ENCODE measurements around the gene ZDHHC14.

The ZDHHC14 gene

GRCh38 chr6:157674061-157674460, 293.1 kb downstream of the ZDHHC14 start:
- no peak for DNase-seq (ENCODE audit: low read depth)
- no peak for TF ChIP-seq CTCF (IDR thresholded peaks at IDR 0.05; ENCODE audit: control insufficient read depth, extremely low read depth, insufficient read depth)
- no peak overlapping the region for H3K4me3 ChIP-seq (ENCODE audit: low read depth, low read length)

GRCh38 chr6:157675831-157676230, 294.8 kb downstream of the ZDHHC14 start:
- DNase-seq (ENCODE audit: low read depth) = peak; percentile 44
- no peak overlapping the region; the same call in 1 of the 2 replicates for H3K4me3 ChIP-seq (ENCODE audit: low read depth, low read length)
- no peak for TF ChIP-seq CTCF (IDR thresholded peaks at IDR 0.05; ENCODE audit: control insufficient read depth, extremely low read depth, insufficient read depth)

GRCh38 chr6:157676241-157676640, 295.3 kb downstream of the ZDHHC14 start:
- H3K4me3 ChIP-seq (ENCODE audit: low read depth, low read length) = no peak overlapping the region
- no peak for TF ChIP-seq CTCF (IDR thresholded peaks at IDR 0.05; ENCODE audit: control insufficient read depth, extremely low read depth, insufficient read depth)
- DNase-seq (ENCODE audit: low read depth) = no peak

GRCh38 chr6:157677235-157677634, 296.2 kb downstream of the ZDHHC14 start:
- no peak for DNase-seq (ENCODE audit: low read depth)
- H3K4me3 ChIP-seq (ENCODE audit: low read depth, low read length) = no peak overlapping the region
- no peak for TF ChIP-seq CTCF (IDR thresholded peaks at IDR 0.05; ENCODE audit: control insufficient read depth, extremely low read depth, insufficient read depth)

- H3K4me3 ChIP-seq (ENCODE audit: low read depth, low read length) = no peak overlapping the region
- no peak for TF ChIP-seq CTCF (IDR thresholded peaks at IDR 0.05; ENCODE audit: control insufficient read depth, extremely low read depth, insufficient read depth)
- DNase-seq (ENCODE audit: low read depth) = no peak
These were observed 298.9 kb downstream of the ZDHHC14 start for GRCh38 chr6:157679605-157680580.

- no peak for DNase-seq (ENCODE audit: low read depth)
- no peak overlapping the region for H3K4me3 ChIP-seq (ENCODE audit: low read depth, low read length)
- no peak for TF ChIP-seq CTCF (IDR thresholded peaks at IDR 0.05; ENCODE audit: control insufficient read depth, extremely low read depth, insufficient read depth)
These were observed 300.2 kb downstream of the ZDHHC14 start for GRCh38 chr6:157681041-157681650.
